ENCODE results near the gene RAB11FIP4. TPM values are rescaled to one million over a fixed set of nuclear protein-coding genes. Genes with fewer than 3 reads are reported as not detected.
A peak's percentile ranks its signal among the peaks of the same experiment; 100 is the strongest.

Gene RAB11FIP4
- total and polyA plus RNA-seq, 9 of the 15 experiments (the other 6 are each of a cell fraction or from before 2014, with no cell fraction given): 0.62 to 16.6 (median 8.9) TPM

GRCh38 chr17:31431852-31432658 lies 40.6 kb downstream of the RAB11FIP4 start:
- TF ChIP-seq TFE3 (CRISPR knock-in tag; IDR thresholded peaks at IDR 0.05) (peak; percentile 43), MCM3 (IDR thresholded peaks at IDR 0.05) (no peak), ZNF384 (IDR thresholded peaks at IDR 0.05; ENCODE audit: low read depth, low read length) (0 out of 2 replicates have a peak, but pooled peaks have one; percentile 30), E4F1 (CRISPR knock-in tag; IDR thresholded peaks at IDR 0.05; ENCODE audit: borderline replicate concordance) (no peak), RAD51 (IDR thresholded peaks at IDR 0.05; ENCODE audit: borderline replicate concordance, low read depth) (peak; percentile 19; the same call in 1 of the 2 replicates)
- TF ChIP-seq, protein P1, sequence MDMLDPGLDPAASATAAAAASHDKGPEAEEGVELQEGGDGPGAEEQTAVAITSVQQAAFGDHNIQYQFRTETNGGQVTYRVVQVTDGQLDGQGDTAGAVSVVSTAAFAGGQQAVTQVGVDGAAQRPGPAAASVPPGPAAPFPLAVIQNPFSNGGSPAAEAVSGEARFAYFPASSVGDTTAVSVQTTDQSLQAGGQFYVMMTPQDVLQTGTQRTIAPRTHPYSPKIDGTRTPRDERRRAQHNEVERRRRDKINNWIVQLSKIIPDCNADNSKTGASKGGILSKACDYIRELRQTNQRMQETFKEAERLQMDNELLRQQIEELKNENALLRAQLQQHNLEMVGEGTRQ (CRISPR knock-in tag; IDR thresholded peaks at IDR 0.05): peak; percentile 33; the same call in 1 of the 2 replicates
- H3K9me3 ChIP-seq (replicated peaks; ENCODE audit: control insufficient read depth, insufficient read depth, low read depth, low read length): no peaks in the 10 kb centered on the region
- in situ Hi-C loops (cut with MboI): loop anchor here (10.0 kb wide), 1 partner anchor 413 kb away; no protein-coding TSS in a partner anchor
- FAIRE-seq: no peak
- no peak overlapping the region for H3K4me2 ChIP-seq (ENCODE audit: insufficient read depth, low read length)
- ATAC-seq: no peak
- H3K9ac ChIP-seq (ENCODE audit: insufficient read depth in 1 of 2, low read depth in 2 of 2, low read length in 2 of 2): peak overlapping the region in 1 of 2 experiments; percentile 35; a peak in 1 of 4 replicates
- no TSS peak for BruUV-seq (replicated peaks)
- no peaks in the 10 kb centered on the region for H3K9me1 ChIP-seq (ENCODE audit: control insufficient read depth, insufficient read depth, low read length)
- H3K4me3 ChIP-seq: no peak overlapping the region
- H2AFZ ChIP-seq (ENCODE audit: low read depth, low read length): no peak overlapping the region
- peaks cover 35 to 67% of the 10 kb centered on the region in 2 experiments for H3K27me3 ChIP-seq (ENCODE audit: control insufficient read depth in 2 of 2, insufficient read depth in 2 of 2, low read length in 2 of 2)
- ChIA-PET CTCF (ENCODE audit: low intra/inter-chr PET ratio) (interaction anchor here (0.6 kb wide), 1 partner anchor 25 kb away, joined by 5 read pairs; no protein-coding TSS in a partner anchor), POLR2A (interaction anchor here (0.8 to 1.8 kb wide), 2 partner anchors 16 to 91 kb away, joined by 3 to 5 read pairs; no protein-coding TSS in a partner anchor)
- no peak overlapping the region for H3K27ac ChIP-seq (ENCODE audit: extremely low read depth, low read depth, low read length)
- peaks cover 0 to 11% of the 10 kb centered on the region in 2 experiments; a peak in 2 of 5 replicates for H3K4me1 ChIP-seq (replicated peaks in 1 of 2; ENCODE audit: control insufficient read depth in 2 of 2, insufficient read depth in 2 of 2, low read length in 2 of 2)
- no peak for DNase-seq (ENCODE audit: extremely low read depth in 1 of 4, low spot score in 3 of 4)
- H3K36me3 ChIP-seq (ENCODE audit: control insufficient read depth, insufficient read depth, low read length): no peaks in the 10 kb centered on the region
- 2% methylated on average over 13 of the region's 16 CpGs for WGBS (ENCODE audit: insufficient coverage, low coverage, missing lambda C conversion rate)
- intact Hi-C loops (cut with micrococcal nuclease): no loop called here
- H4K20me1 ChIP-seq (replicated peaks; ENCODE audit: control insufficient read depth, insufficient read depth, low read length): peaks cover 5% of the 10 kb centered on the region
- H3K79me2 ChIP-seq (ENCODE audit: control insufficient read depth, insufficient read depth, low read length): no peaks in the 10 kb centered on the region

Measured in K562 (cell line).